ENCODE results near the gene WBP11.
"Not testable (repeated sequence)": the region's sequence is repeated elsewhere in the genome, so short reads cannot be mapped to it uniquely, and the experiment has no call there.

Gene WBP11

DNA sequence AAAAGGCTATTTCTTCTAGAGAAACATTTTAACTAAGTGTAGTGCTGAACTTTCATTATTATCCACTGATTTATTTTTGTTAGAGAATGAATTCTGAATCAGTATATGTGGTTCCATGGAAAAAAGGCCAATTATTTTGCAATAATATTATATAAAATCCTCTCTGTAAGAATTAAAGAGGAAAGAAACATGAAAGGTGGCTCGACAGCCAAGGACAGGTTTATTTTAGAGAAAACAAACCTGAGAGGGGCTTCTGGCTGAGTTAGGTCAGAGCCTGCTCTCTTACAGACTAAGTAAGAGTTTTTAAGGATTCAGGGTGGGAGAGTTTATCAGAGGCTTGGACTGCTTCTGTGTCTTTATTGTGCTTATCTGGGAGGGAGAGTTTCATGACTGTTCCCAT is 60.2 kb downstream of the WBP11 start:
- H3K4me3 Mint-ChIP-seq = no peak overlapping the region
- peaks cover 37% of the 10 kb centered on the region for H3K36me3 Mint-ChIP-seq (ENCODE audit: low read depth)
- DNase-seq = no peak
- no peaks in the 10 kb centered on the region for H3K27me3 Mint-ChIP-seq
- H3K4me1 Mint-ChIP-seq (ENCODE audit: low read depth) = no peaks in the 10 kb centered on the region
- H3K27ac Mint-ChIP-seq = no peak overlapping the region
- H3K9me3 Mint-ChIP-seq = peaks cover 9% of the 10 kb centered on the region

DNA sequence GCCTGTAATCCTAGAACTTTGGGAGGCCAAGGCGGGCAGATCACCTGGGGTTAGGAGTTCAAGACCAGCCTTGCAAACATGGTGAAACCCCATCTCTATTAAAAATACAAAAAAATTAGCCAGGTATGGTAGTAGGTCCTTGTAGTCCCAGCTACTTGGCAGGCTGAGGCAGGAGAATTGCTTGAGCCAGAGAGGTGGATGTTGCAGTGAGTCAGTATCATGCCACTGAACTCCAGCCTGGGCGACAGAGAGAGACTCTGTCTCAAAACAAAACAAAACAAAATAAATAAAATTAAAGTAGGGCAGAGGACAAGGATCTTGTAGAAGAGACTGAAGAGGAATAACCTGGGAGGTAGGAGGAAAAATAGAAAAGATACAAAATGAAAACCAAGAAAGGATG is 61.3 kb downstream of the WBP11 start:
- Mint-ChIP-seq H3K36me3 (ENCODE audit: low read depth) (peaks cover 32% of the 10 kb centered on the region), H3K27ac (no peak overlapping the region), H3K4me3 (no peak overlapping the region), H3K9me3 (peaks cover 7% of the 10 kb centered on the region), H3K27me3 (no peaks in the 10 kb centered on the region), H3K4me1 (ENCODE audit: low read depth) (no peaks in the 10 kb centered on the region)
- no peak for DNase-seq

DNA sequence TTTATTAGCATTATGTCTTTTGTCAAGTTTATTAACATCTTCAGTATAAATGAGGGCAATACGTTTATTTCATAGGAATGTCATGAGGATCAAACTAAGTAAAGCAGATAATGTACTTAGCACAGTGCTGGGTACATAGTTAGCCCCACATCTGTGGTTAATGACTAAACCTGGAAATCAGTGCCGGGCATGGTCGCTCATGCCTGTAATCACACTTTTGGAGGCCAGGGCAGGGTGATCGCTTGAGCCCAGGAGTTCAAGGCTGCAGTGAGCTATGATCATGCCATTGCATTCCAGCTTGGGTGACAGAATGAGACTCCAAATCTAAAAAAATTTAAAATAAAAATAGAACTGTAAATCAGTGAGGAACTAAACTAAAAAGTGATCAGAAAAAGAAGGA is 62.1 kb downstream of the WBP11 start:
- Mint-ChIP-seq H3K9me3 (peaks cover 5% of the 10 kb centered on the region), H3K4me1 (ENCODE audit: low read depth) (no peaks in the 10 kb centered on the region), H3K27me3 (no peaks in the 10 kb centered on the region), H3K4me3 (no peak overlapping the region), H3K27ac (no peak overlapping the region), H3K36me3 (ENCODE audit: low read depth) (peaks cover 25% of the 10 kb centered on the region)
- no peak for DNase-seq

DNA sequence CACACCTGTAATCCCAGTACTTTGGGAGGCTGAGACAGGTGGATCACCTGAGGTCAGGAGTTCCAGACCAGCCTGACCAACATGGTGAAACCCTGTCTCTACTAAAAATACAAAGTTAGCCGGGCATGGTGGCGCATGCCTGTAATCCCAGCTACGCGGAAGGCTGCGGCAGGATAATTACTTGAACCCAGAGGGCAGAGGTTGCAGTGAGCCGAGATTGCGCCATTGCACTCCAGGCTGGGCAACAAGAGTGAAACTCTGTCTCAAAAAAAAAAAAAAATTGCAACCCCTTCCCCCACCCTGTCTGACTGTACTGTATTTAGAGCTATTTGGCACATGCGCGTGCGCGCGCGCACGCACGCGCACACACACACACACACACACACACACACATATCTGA is 66.8 kb downstream of the WBP11 start:
- not testable (repeated sequence) for DNase-seq; H3K9me3 Mint-ChIP-seq; H3K36me3 Mint-ChIP-seq (ENCODE audit: low read depth); H3K27ac Mint-ChIP-seq; H3K4me1 Mint-ChIP-seq (ENCODE audit: low read depth); H3K27me3 Mint-ChIP-seq; H3K4me3 Mint-ChIP-seq
